K562 (cell line): ENCODE results near the gene TTC8. TPM values are rescaled to one million over a fixed set of nuclear protein-coding genes. Genes with fewer than 3 reads are reported as not detected.

ENCODE experiments used
- ATAC-seq: fragments of 200-7000 bp; cut with Tn5 transposase; 3 replicates; pipeline ENCODE4 v1.9.1; 2020; ENCODE audit warnings: moderate library complexity
- BruUV-seq: library from RNA; stranded (reverse); fragments of 400-500 nt; replicated peaks from 2 replicates; lab custom pipeline; 2021; lab: Mats Ljungman, UMichigan
- CTCF ChIA-PET: fragments of 300-600 bp; formaldehyde crosslinking; extraction: SDS; loops from one replicate; lab custom pipeline; 2021; ENCODE audit warnings: low intra/inter-chr PET ratio; lab: Yijun Ruan, JAX
- POLR2A ChIA-PET: fragments of 300-600, 350-650 bp; sonication (Branson Sonifier 250); formaldehyde crosslinking; extraction: SDS; loops from one replicate; lab custom pipeline; 2021; ENCODE audit warnings: antibody characterized with exemption, inconsistent platforms; lab: Yijun Ruan, JAX
- DNase-seq, 4 experiments: peaks; one replicate each; pipeline versions ENCODE4 v3.0.0 to v3.0.0-alpha.2; 2011 to 2018; ENCODE audit warnings: low spot score in 3 of 4, mixed read lengths in 3 of 4; ENCODE audit errors: extremely low read depth in 1 of 4
- FAIRE-seq: peaks from 2 replicates; lab custom pipeline; 2011; peaks lifted over from hg19 to GRCh38; lab: Jason Lieb, UNC
- H2AFZ ChIP-seq: 2 replicates; pipeline ENCODE4 v1.6.0; 2011; ENCODE audit warnings: low read depth, low read length, control low read depth, inconsistent platforms
- H3K27ac ChIP-seq: fragments of 200-600 bp; 3 replicates; pipeline ENCODE4 v1.8.0; 2011; ENCODE audit warnings: low read depth, mild to moderate bottlenecking, control low read depth, inconsistent platforms, low read length, moderate library complexity, mixed read lengths; ENCODE audit errors: extremely low read depth
- H3K27me3 ChIP-seq, 2 experiments: fragments of 300-600 bp in 1 of 2; 2 replicates in 1 of 2; 3 replicates in 1 of 2; pipeline versions ENCODE4 v1.6.0 to v1.8.0; 2011; ENCODE audit warnings: inconsistent platforms in 2 of 2, low read length in 2 of 2, mild to moderate bottlenecking in 1 of 2, mixed read lengths in 1 of 2, moderate library complexity in 1 of 2; ENCODE audit not compliant: control insufficient read depth in 2 of 2, insufficient read depth in 2 of 2
- H3K36me3 ChIP-seq: fragments of 300-600 bp; 3 replicates; pipeline ENCODE4 v1.8.0; 2011; ENCODE audit warnings: mild to moderate bottlenecking, low read length, inconsistent platforms; ENCODE audit not compliant: control insufficient read depth, insufficient read depth
- H3K4me1 ChIP-seq, 2 experiments: fragments of 200-600 bp in 1 of 2; replicated peaks in 1 of 2; 2 replicates in 1 of 2; 3 replicates in 1 of 2; pipeline versions ENCODE4 v1.5.1 to v1.8.0; 2011; ENCODE audit warnings: inconsistent platforms in 2 of 2, low read length in 2 of 2, mild to moderate bottlenecking in 1 of 2, mixed read lengths in 1 of 2, moderate library complexity in 1 of 2; ENCODE audit not compliant: control insufficient read depth in 2 of 2, insufficient read depth in 2 of 2
- H3K4me2 ChIP-seq: 2 replicates; pipeline ENCODE4 v1.6.1; 2011; ENCODE audit warnings: low read length, control low read depth, inconsistent platforms, mixed read lengths; ENCODE audit not compliant: insufficient read depth
- H3K4me3 ChIP-seq: fragments of 200-600 bp; sonication (generic), shearing (Covaris generic); 2 replicates; pipeline ENCODE4 v1.5.1; 2016; ENCODE audit warnings: control low read depth, inconsistent platforms
- H3K79me2 ChIP-seq: fragments of 200-600 bp; 3 replicates; pipeline ENCODE4 v1.8.0; 2011; ENCODE audit warnings: low read length, inconsistent platforms; ENCODE audit not compliant: control insufficient read depth, insufficient read depth
- H3K9ac ChIP-seq, 2 experiments: 2 replicates each; pipeline versions ENCODE4 v1.6.0 to v1.6.1; 2011; ENCODE audit warnings: low read depth in 2 of 2, low read length in 2 of 2, control low read depth in 1 of 2, inconsistent platforms in 1 of 2, mild to moderate bottlenecking in 1 of 2, mixed read lengths in 1 of 2; ENCODE audit not compliant: insufficient read depth in 1 of 2
- H3K9me1 ChIP-seq: one replicate; pipeline ENCODE4 v1.6.0; 2011; ENCODE audit warnings: inconsistent platforms, mild to moderate bottlenecking, low read length, moderate library complexity; ENCODE audit not compliant: control insufficient read depth, insufficient read depth
- H3K9me3 ChIP-seq: replicated peaks from 2 replicates; pipeline ENCODE4 v1.5.1; 2011; ENCODE audit warnings: low read depth, low read length, inconsistent platforms; ENCODE audit not compliant: control insufficient read depth, insufficient read depth
- H4K20me1 ChIP-seq: replicated peaks from 2 replicates; pipeline ENCODE4 v1.6.1; 2011; ENCODE audit warnings: low read length, inconsistent platforms, mixed read lengths; ENCODE audit not compliant: control insufficient read depth, insufficient read depth
- BACH1 ChIP-seq: fragments of 200-800 bp; sonication (Bioruptor generic); IDR thresholded peaks from 2 replicates; pipeline ENCODE4 v1.6.1; 2016; ENCODE audit warnings: missing genetic modification characterization, missing compliant biosample characterization
- ESRRA ChIP-seq: fragments of 450-650 bp; IDR thresholded peaks from 2 replicates; pipeline ENCODE4 v1.6.1; 2014; ENCODE audit warnings: low read depth, mild to moderate bottlenecking, moderate library complexity, borderline replicate concordance
- GTF2E2 ChIP-seq: fragments of 200-800 bp; sonication (Bioruptor generic); IDR thresholded peaks from 2 replicates; pipeline ENCODE4 v1.6.1; 2016; ENCODE audit warnings: missing genetic modification characterization, missing compliant biosample characterization
- JUND ChIP-seq, 2 experiments: IDR thresholded peaks; 2 replicates in 1 of 2; 3 replicates in 1 of 2; pipeline ENCODE4 v1.6.1; 2011; ENCODE audit warnings: borderline replicate concordance in 2 of 2, low read depth in 2 of 2, low read length in 2 of 2, improper control_type of control experiment in 1 of 2, missing biosample characterization in 1 of 2, missing genetic modification characterization in 1 of 2, missing genetic modification reagents in 1 of 2
- KDM5B ChIP-seq: fragments of 200-600 bp; sonication (generic); IDR thresholded peaks from 2 replicates; pipeline ENCODE4 v1.6.1; 2012; ENCODE audit warnings: low read depth, mild to moderate bottlenecking, moderate library complexity, low read length, control low read depth, inconsistent platforms; ENCODE audit not compliant: insufficient replicate concordance
- MTA3 ChIP-seq: fragments of 450-650 bp; formaldehyde crosslinking; IDR thresholded peaks from 2 replicates; pipeline ENCODE4 v1.6.1; 2017; ENCODE audit warnings: mild to moderate bottlenecking, borderline replicate concordance
- NUFIP1 ChIP-seq: fragments of 450-650 bp; IDR thresholded peaks from 2 replicates; pipeline ENCODE4 v1.6.1; 2018; ENCODE audit not compliant: partially characterized antibody
- TRIM24 ChIP-seq, 2 experiments: fragments of 450-650 bp; IDR thresholded peaks; 2 replicates each; pipeline ENCODE4 v1.6.1; 2016
- U2AF1 ChIP-seq: fragments of 200-400 bp; formaldehyde crosslinking; optimal IDR thresholded peaks from 2 replicates; pipeline ENCODE3; 2017; ENCODE audit warnings: mild to moderate bottlenecking, low read depth, low read length, moderate library complexity
- ZNF354B ChIP-seq: fragments of 250-450 bp; sonication (Bioruptor Pico); IDR thresholded peaks from 2 replicates; pipeline ENCODE4 v1.4.0; 2020
- in situ Hi-C: fragments of 300-500 bp; cut with MboI; formaldehyde crosslinking; loops from 4 replicates; pipeline ENCODE4 v1.15.0; 2018; ENCODE audit warnings: inconsistent platforms, mixed read lengths
- intact Hi-C: fragments of 100-400 bp; cut with micrococcal nuclease; formaldehyde crosslinking; loops from 2 replicates; pipeline ENCODE4 v1.14.2; 2022
- polyA plus RNA-seq, 8 experiments: library from polyadenylated mRNA; depleted of rRNA in 4 of 8; stranded (reverse) in 5 of 8; unstranded in 3 of 8; fragments of >200 nt; fragmentation: Nextera tagmentation in 2 of 8; fragmentation: Illumina TruSeq in 1 of 8; extraction: Ambion mirVana in 2 of 8; extraction: Trizol in 1 of 8; gene quantifications; 2 replicates each; pipeline versions ENCODE4 v1.2.1 to v1.2.3, GENCODE V29; 2011 to 2014; ENCODE audit warnings: inconsistent platforms in 1 of 8, missing spikeins in 1 of 8
- total RNA-seq, 7 experiments: library from RNA; depleted of rRNA in 6 of 7; stranded (reverse); fragments of >200 nt in 6 of 7; fragmentation: Illumina TruSeq in 2 of 7; extraction: Trizol in 2 of 7; gene quantifications; 2 replicates each; pipeline versions ENCODE4 v1.2.1 to v1.2.3, GENCODE V29; 2011 to 2021; ENCODE audit warnings: low replicate concordance in 1 of 7
- TF ChIP-seq, protein P1 (sequence below): fragments of 250-450 bp; sonication (Bioruptor Pico); IDR thresholded peaks from 2 replicates; pipeline ENCODE4 v1.4.0; 2020
- TF ChIP-seq, protein P2 (sequence below): sonication (generic); formaldehyde crosslinking; IDR thresholded peaks from 2 replicates; pipeline ENCODE4 v1.8.0; 2023; ENCODE audit warnings: missing genetic modification reagents, mild to moderate bottlenecking, borderline replicate concordance

The TTC8 gene
- total and polyA plus RNA-seq, 9 of the 15 experiments (the other 6 are each of a cell fraction or from before 2014, with no cell fraction given): 7.3 to 22.7 (median 9.6) TPM

DNA sequence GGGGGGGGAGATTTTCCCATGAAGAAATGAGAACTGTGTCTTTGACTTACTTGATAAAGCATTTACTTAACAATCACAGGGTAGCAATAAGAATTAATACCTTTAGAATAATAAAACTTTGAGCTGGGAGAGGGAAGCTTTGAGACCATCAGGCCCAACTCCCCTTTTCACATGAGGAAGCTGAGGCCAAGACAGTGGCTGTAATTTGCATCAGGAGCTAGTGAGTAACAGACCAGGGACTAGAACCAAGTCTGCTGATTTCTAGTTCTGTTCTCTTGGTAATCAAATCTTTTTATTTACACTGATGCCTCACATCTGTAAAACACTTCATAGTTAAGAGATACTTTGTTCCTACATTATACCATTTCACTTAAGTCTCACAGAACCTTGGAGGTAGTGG is 28.7 kb downstream of the TTC8 start:
- Histone ChIP-seq H3K4me2 (no peak overlapping the region), H3K4me1 (no peaks in the 10 kb centered on the region), H3K79me2 (no peaks in the 10 kb centered on the region), H3K9me3 (no peaks in the 10 kb centered on the region), H2AFZ (no peak overlapping the region), H4K20me1 (no peaks in the 10 kb centered on the region), H3K9ac (no peak overlapping the region), H3K27me3 (no peaks in the 10 kb centered on the region), H3K36me3 (no peaks in the 10 kb centered on the region), H3K27ac (no peak overlapping the region), H3K9me1 (no peaks in the 10 kb centered on the region), H3K4me3 (no peak overlapping the region)
- intact Hi-C loops: no loop called here
- no peak for FAIRE-seq
- no TSS peak for BruUV-seq
- ChIA-PET CTCF (no interaction called here), POLR2A (interaction anchor here (0.6 kb wide), 1 partner anchor 35 kb away, joined by 3 read pairs; no protein-coding TSS in a partner anchor)
- no peak for ATAC-seq
- no peak for DNase-seq
- in situ Hi-C loops: no loop called here
- no peak for TF ChIP-seq ZNF354B (CRISPR knock-in tag)
- no peak for TF ChIP-seq MTA3
- TF ChIP-seq TRIM24 (IDR thresholded peaks at IDR 0.05): no peak
- no peak for TF ChIP-seq U2AF1
- no peak for TF ChIP-seq KDM5B
- TF ChIP-seq, protein P1, sequence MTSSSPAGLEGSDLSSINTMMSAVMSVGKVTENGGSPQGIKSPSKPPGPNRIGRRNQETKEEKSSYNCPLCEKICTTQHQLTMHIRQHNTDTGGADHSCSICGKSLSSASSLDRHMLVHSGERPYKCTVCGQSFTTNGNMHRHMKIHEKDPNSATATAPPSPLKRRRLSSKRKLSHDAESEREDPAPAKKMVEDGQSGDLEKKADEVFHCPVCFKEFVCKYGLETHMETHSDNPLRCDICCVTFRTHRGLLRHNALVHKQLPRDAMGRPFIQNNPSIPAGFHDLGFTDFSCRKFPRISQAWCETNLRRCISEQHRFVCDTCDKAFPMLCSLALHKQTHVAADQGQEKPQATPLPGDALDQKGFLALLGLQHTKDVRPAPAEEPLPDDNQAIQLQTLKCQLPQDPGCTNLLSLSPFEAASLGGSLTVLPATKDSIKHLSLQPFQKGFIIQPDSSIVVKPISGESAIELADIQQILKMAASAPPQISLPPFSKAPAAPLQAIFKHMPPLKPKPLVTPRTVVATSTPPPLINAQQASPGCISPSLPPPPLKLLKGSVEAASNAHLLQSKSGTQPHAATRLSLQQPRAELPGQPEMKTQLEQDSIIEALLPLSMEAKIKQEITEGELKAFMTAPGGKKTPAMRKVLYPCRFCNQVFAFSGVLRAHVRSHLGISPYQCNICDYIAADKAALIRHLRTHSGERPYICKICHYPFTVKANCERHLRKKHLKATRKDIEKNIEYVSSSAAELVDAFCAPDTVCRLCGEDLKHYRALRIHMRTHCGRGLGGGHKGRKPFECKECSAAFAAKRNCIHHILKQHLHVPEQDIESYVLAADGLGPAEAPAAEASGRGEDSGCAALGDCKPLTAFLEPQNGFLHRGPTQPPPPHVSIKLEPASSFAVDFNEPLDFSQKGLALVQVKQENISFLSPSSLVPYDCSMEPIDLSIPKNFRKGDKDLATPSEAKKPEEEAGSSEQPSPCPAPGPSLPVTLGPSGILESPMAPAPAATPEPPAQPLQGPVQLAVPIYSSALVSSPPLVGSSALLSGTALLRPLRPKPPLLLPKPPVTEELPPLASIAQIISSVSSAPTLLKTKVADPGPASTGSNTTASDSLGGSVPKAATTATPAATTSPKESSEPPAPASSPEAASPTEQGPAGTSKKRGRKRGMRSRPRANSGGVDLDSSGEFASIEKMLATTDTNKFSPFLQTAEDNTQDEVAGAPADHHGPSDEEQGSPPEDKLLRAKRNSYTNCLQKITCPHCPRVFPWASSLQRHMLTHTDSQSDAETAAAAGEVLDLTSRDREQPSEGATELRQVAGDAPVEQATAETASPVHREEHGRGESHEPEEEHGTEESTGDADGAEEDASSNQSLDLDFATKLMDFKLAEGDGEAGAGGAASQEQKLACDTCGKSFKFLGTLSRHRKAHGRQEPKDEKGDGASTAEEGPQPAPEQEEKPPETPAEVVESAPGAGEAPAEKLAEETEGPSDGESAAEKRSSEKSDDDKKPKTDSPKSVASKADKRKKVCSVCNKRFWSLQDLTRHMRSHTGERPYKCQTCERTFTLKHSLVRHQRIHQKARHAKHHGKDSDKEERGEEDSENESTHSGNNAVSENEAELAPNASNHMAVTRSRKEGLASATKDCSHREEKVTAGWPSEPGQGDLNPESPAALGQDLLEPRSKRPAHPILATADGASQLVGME (CRISPR knock-in tag): no peak
- no peak for TF ChIP-seq BACH1 (tag)
- no peak for TF ChIP-seq ESRRA
- TF ChIP-seq, protein P2, sequence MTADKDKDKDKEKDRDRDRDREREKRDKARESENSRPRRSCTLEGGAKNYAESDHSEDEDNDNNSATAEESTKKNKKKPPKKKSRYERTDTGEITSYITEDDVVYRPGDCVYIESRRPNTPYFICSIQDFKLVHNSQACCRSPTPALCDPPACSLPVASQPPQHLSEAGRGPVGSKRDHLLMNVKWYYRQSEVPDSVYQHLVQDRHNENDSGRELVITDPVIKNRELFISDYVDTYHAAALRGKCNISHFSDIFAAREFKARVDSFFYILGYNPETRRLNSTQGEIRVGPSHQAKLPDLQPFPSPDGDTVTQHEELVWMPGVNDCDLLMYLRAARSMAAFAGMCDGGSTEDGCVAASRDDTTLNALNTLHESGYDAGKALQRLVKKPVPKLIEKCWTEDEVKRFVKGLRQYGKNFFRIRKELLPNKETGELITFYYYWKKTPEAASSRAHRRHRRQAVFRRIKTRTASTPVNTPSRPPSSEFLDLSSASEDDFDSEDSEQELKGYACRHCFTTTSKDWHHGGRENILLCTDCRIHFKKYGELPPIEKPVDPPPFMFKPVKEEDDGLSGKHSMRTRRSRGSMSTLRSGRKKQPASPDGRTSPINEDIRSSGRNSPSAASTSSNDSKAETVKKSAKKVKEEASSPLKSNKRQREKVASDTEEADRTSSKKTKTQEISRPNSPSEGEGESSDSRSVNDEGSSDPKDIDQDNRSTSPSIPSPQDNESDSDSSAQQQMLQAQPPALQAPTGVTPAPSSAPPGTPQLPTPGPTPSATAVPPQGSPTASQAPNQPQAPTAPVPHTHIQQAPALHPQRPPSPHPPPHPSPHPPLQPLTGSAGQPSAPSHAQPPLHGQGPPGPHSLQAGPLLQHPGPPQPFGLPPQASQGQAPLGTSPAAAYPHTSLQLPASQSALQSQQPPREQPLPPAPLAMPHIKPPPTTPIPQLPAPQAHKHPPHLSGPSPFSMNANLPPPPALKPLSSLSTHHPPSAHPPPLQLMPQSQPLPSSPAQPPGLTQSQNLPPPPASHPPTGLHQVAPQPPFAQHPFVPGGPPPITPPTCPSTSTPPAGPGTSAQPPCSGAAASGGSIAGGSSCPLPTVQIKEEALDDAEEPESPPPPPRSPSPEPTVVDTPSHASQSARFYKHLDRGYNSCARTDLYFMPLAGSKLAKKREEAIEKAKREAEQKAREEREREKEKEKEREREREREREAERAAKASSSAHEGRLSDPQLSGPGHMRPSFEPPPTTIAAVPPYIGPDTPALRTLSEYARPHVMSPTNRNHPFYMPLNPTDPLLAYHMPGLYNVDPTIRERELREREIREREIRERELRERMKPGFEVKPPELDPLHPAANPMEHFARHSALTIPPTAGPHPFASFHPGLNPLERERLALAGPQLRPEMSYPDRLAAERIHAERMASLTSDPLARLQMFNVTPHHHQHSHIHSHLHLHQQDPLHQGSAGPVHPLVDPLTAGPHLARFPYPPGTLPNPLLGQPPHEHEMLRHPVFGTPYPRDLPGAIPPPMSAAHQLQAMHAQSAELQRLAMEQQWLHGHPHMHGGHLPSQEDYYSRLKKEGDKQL (CRISPR knock-in tag): no peak
- TF ChIP-seq NUFIP1: no peak
- TF ChIP-seq GTF2E2 (tag): no peak
- no peak for TF ChIP-seq JUND (IDR thresholded peaks at IDR 0.05; ENCODE audit: borderline replicate concordance, low read depth, low read length)
- TF ChIP-seq JUND (tag; IDR thresholded peaks at IDR 0.05; ENCODE audit: borderline replicate concordance, low read depth, low read length): no peak
